Mesodermal cell (in vitro differentiated cells): ENCODE data around the gene MITF.

Experiments
- H3K27ac ChIP-seq: 2 replicates; pipeline ENCODE4 v1.7.0; 2013; ENCODE audit warnings: mild to moderate bottlenecking, low read depth, low read length, moderate library complexity; ENCODE audit not compliant: severe bottlenecking
- H3K36me3 ChIP-seq: 2 replicates; pipeline ENCODE4 v1.7.1; 2013; ENCODE audit warnings: mild to moderate bottlenecking, low read length, moderate library complexity; ENCODE audit not compliant: control insufficient read depth, insufficient read depth
- H3K4me1 ChIP-seq: one replicate; pipeline ENCODE4 v1.7.1; 2013; ENCODE audit warnings: mild to moderate bottlenecking, low read length; ENCODE audit not compliant: insufficient read depth, control insufficient read depth, poor library complexity, severe bottlenecking
- H3K4me3 ChIP-seq: 2 replicates; pipeline ENCODE4 v1.7.0; 2013; ENCODE audit warnings: low read length, control low read depth, mild to moderate bottlenecking; ENCODE audit not compliant: insufficient read depth, poor library complexity, severe bottlenecking; ENCODE audit errors: extremely low read depth
- H3K9me3 ChIP-seq: 2 replicates; pipeline ENCODE4 v1.7.1; 2013; ENCODE audit warnings: mild to moderate bottlenecking, low read length, moderate library complexity; ENCODE audit not compliant: control insufficient read depth
- WGBS, 2 experiments: methylation state at CpG; one replicate each; pipeline ENCODE4 v1.1.5; 2013; ENCODE audit warnings: missing lambda C conversion rate in 2 of 2; ENCODE audit not compliant: insufficient coverage in 2 of 2; 5-methylcytosine and 5-hydroxymethylcytosine counted together

MITF gene

DNA sequence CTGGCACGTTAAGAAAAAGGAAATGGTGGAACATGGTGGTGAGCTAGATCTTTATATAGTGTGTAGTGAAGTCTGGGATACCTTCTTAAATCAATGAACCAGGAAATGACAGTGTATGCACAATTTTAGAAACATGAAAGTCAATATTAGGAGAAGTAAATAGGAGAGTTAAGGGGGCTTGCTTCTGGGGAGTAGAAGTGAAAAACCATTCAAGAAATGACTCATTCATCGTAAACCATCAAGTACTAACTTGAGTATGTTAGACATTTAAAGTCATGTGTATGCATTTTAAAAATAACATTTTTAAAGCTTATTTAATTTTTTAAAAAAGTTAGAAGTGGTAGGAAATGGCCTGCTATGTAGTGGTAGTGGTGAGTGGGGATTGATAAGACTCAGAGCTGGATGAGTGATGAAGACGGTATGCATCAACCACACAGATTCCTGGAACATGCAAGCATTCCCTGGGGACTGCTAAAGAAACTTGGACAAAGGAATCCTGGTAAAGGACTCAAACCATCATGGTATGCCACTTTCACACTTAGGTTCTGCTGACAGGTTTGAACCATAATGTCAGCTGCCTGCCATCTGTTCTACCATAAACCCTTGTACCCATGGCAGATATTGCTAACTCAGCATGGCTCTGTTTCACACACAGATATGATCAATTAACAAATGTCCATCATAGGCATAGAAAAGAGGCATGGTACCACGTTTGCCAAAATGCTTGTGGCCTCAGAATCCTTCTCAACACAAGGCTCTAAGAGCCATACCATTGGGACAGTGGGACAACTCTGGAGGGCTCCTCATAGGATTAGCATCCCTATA, 28.9 kb upstream of the MITF start:
- WGBS, 2 experiments = 77 to 86% methylated on average over 3 of the region's 4 CpGs
- H3K4me1 ChIP-seq = no peaks in the 10 kb centered on the region
- H3K27ac ChIP-seq = no peak overlapping the region
- no peaks in the 10 kb centered on the region for H3K36me3 ChIP-seq
- H3K4me3 ChIP-seq = no peak overlapping the region
- H3K9me3 ChIP-seq = no peaks in the 10 kb centered on the region

DNA sequence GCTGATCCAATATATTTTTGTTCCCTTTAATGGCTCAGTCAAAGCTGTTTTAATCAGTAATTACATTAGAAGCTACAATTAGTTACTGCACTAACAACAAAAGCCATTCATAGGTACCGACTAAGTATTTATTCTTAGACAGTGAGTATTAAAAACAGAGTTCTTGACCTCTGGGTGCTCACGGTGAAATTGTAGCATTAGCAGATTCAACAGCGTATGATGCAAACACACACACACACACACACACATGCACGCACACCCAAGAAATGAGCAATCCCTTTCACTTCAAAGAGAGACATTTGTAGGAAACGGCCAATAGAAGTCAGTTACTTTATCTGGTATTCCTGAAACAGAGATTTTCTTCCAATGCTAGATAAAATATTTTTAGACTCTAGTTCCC, 27.0 kb upstream of the MITF start:
- H3K9me3 ChIP-seq = no peaks in the 10 kb centered on the region
- no peaks in the 10 kb centered on the region for H3K36me3 ChIP-seq
- H3K4me1 ChIP-seq = no peaks in the 10 kb centered on the region
- H3K27ac ChIP-seq = no peak overlapping the region
- WGBS, 2 experiments = 88 to 94% methylated on average over 3 to 4 of the region's 5 CpGs
- no peak overlapping the region for H3K4me3 ChIP-seq

DNA sequence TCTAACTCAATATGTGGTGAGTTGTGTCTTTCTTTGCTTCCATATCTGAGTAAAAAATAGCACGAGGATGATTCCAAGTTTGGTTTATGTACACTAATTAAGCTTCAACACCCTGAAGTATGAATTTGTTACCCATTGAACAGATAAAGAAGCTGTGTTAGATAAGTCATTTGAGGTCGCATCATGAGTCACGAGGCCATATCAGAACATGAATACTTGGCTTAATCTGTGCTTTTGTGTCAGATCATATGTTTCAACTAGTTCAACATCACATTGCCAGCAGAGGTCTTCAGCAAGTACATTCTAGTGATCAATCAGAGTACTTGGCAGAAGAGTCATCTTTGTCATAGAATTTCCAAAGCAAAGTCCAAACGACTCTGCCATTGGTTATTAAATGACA, 26.3 kb upstream of the MITF start:
- no peaks in the 10 kb centered on the region for H3K4me1 ChIP-seq
- no peaks in the 10 kb centered on the region for H3K9me3 ChIP-seq
- H3K27ac ChIP-seq = no peak overlapping the region
- 88 to 92% methylated on average over 3 of the region's 4 CpGs for WGBS, 2 experiments
- no peak overlapping the region for H3K4me3 ChIP-seq
- H3K36me3 ChIP-seq = no peaks in the 10 kb centered on the region

DNA sequence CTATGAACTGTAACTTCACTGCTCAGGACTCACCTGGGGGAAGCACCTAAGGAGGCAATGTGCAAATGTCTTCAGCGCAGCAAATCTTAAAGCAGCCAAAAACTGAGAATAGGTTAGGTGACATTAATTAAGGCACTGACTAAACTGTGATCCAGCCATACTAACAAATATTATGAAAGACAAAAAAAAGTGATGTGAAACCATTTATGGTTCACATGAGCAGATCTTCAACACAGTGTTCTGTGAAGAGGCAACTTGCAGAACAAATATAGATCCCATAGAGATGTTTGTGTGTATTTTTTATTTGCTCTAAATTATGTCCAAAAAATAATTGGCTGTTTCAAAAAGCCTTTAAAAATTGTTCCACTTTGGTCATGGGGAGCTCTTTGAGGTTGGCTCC, 24.1 kb upstream of the MITF start:
- H3K27ac ChIP-seq = no peak overlapping the region
- H3K36me3 ChIP-seq = no peaks in the 10 kb centered on the region
- H3K9me3 ChIP-seq = no peaks in the 10 kb centered on the region
- peaks cover 11% of the 10 kb centered on the region for H3K4me1 ChIP-seq
- 100% methylated on average over 1 of the region's 1 CpG; no CpG with 5 or more reads in 1 of the 2 experiments for WGBS, 2 experiments
- no peak overlapping the region for H3K4me3 ChIP-seq

DNA sequence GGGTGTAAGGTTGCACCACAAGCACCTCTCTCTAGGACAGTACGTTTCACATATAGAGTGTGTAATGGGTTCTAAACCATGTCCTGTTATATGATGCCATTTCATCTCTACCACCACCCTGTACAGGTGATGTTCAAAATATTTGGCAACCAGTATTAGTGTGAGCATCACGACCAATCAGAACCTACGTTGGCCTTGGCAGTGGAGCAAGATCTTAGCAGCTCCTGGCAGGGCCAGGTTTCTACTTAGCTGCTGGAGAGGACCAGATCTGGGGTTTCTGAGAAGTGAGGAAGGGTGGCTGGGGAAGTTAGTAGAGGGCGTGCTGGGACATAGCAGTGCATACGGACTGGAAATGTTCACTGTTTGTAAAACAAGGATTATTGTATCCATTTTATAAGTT, 23.1 kb upstream of the MITF start:
- no peaks in the 10 kb centered on the region for H3K36me3 ChIP-seq
- no peak overlapping the region for H3K4me3 ChIP-seq
- H3K27ac ChIP-seq = no peak overlapping the region
- WGBS, 2 experiments = 98 to 100% methylated on average over 2 to 4 of the region's 5 CpGs
- H3K4me1 ChIP-seq = peaks cover 15% of the 10 kb centered on the region
- no peaks in the 10 kb centered on the region for H3K9me3 ChIP-seq

DNA sequence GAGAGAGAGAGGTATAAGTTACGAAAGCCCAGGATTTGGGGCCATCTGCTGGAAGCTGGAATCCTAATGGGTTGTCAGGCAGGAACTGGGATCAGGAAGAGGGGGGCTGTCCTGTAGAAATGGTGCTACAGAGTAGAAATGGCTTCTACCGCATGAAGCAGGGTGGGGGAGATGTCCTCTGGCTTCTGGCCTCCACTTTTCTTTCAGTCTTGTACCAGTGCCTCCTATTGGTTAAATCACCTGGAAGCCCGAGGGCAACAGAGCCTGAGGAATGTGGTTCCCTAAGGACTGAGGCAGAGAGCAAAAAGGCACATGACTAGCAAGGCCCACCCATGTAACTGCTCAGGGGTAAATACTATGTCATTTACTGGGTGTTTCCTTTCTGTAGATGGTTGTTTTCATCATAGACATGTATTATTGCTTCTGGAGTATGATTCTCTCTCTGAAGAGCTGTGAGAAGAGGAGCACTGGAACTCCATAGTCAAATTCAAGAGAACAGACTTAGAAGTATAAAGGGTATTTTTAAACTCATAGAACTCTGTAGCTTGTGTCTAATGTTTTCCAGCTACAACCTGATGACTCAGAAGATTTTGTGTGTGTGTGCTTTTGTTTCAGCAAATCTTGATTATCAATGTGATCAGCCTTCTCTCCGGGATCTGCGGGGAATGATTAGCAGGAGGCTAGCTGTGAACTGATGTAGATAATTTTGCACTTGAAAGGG, 20.2 kb upstream of the MITF start:
- H3K4me3 ChIP-seq = no peak overlapping the region
- no peaks in the 10 kb centered on the region for H3K36me3 ChIP-seq
- H3K27ac ChIP-seq = peak overlapping the region; percentile 25
- H3K9me3 ChIP-seq = no peaks in the 10 kb centered on the region
- H3K4me1 ChIP-seq = peaks cover 15% of the 10 kb centered on the region
- WGBS, 2 experiments = 54 to 63% methylated on average over 3 to 4 of the region's 5 CpGs

DNA sequence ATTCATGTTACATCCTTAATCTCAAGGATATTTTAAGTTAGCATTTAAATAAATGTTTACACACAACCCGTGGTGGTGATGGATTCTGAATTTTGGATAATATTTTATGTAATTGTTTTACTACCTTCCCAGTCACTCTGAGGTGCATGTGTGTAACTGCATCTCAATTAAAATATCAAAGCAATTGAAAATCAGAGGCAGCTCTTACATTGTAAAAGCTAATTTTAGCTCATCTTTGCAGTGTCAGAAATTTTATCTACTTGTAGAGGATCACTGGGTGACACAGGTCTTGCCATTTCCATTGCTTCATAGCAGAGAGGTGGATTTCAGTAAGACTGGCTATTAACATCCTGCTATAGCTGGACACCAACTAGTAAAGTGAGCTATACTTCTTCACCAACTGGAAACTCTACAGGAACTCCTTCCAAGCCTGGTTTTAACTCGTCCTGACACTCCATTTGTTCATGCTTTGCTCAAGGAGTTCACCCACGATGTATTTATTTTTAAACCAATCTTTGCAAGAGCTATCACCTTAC, 19.6 kb upstream of the MITF start:
- no peaks in the 10 kb centered on the region for H3K9me3 ChIP-seq
- peaks cover 15% of the 10 kb centered on the region for H3K4me1 ChIP-seq
- WGBS, 2 experiments = 57 to 79% methylated on average over 1 to 2 of the region's 3 CpGs
- H3K27ac ChIP-seq = no peak overlapping the region
- no peaks in the 10 kb centered on the region for H3K36me3 ChIP-seq
- H3K4me3 ChIP-seq = no peak overlapping the region

DNA sequence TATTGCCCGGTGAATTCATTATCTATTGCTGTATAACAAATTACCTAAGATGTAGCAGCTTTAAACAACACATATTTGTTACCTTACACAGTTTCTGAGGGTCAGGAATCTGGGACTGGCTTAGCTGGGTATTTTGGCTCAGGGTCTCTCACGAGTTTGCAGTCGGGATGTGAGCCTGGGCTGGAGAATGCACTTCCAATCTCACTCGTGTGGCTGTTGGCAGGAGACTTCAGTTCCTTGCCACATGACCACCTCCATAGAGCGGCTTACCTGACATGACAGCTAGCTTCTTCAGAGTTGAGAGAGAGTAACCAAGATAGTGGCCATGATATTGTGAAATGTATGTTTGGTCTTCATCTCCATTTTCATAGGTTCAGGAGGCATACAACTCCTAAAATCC, 18.4 kb upstream of the MITF start:
- no peaks in the 10 kb centered on the region for H3K9me3 ChIP-seq
- WGBS, 2 experiments = 92 to 93% methylated on average over 3 of the region's 5 CpGs
- H3K36me3 ChIP-seq = no peaks in the 10 kb centered on the region
- H3K27ac ChIP-seq = no peak overlapping the region
- no peak overlapping the region for H3K4me3 ChIP-seq
- peaks cover 22% of the 10 kb centered on the region for H3K4me1 ChIP-seq

DNA sequence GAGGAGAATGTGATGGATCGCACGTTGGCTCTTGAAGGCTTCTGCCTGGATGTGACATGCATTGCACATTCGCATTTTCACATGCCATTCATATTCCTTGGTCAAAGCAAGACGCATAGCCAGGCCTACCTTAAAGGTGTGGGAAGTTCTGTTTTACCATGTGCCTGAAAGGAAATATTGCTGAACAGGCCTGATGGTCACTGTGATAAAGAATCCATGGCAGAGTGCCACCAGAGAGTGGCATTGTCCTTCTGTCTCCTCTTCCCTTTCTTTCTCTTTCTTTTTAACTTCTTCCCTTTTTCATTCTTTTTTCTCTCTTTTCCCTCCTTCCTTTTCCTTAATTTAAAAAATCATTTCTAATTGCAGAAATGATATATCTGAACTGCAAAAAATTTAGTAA, 15.9 kb upstream of the MITF start:
- no peak overlapping the region for H3K27ac ChIP-seq
- no peaks in the 10 kb centered on the region for H3K9me3 ChIP-seq
- H3K4me3 ChIP-seq = no peak overlapping the region
- no peaks in the 10 kb centered on the region for H3K36me3 ChIP-seq
- peaks cover 22% of the 10 kb centered on the region for H3K4me1 ChIP-seq
- 67 to 100% methylated on average over 1 to 4 of the region's 4 CpGs for WGBS, 2 experiments

DNA sequence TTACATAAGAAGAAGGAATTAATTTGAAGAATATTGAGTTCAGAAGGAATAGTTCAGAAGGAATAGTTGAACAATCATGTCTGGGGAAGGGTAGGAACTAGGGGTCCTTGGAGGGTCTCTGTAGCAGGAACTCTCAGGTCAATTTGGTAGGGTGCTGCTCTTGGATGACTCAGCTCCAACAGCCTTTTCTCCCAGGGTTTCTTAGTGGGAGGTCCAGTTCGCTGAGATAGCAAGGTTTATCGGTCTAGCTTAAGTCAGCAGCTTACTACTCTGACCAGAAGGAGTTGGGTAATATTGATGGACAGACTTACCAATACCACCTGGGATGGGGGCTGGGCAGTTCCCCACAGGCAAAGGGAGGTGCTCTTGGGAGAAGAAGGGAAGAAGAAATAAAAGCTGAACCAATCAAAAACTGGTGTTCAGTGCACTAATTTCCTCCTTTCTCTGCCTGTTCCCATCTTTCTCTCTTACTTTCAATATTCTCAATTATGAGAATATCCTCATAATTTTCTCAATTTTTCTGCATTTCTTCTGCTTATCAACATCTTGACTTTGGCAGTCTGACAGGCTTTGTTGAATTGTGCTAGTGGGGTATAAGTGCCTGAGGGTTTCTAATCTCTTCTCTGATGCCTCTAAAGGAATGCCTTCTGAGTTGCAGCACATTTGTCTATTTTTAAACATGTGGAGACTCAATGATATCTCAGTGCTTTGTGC, 14.4 kb upstream of the MITF start:
- Histone ChIP-seq H3K9me3 (no peaks in the 10 kb centered on the region), H3K4me3 (no peak overlapping the region), H3K4me1 (peaks cover 14% of the 10 kb centered on the region), H3K36me3 (no peaks in the 10 kb centered on the region), H3K27ac (no peak overlapping the region)
- WGBS, 2 experiments = 76 to 100% methylated on average over 1 to 2 of the region's 2 CpGs
